Neural crest cell (in vitro differentiated cells): Measurements from ENCODE around the gene EHBP1. TPM values are rescaled to one million over a fixed set of nuclear protein-coding genes. Genes with fewer than 3 reads are reported as not detected.

ENCODE experiments used
- DNase-seq: peaks from one replicate; pipeline ENCODE4 v3.0.0; 2021; ENCODE audit warnings: low read depth, mixed read lengths, low spot score
- H3K27ac Mint-ChIP-seq: one replicate; pipeline ENCODE4 v1.8.0; 2021; ENCODE audit warnings: mild to moderate bottlenecking, mixed read lengths; ENCODE audit not compliant: unreplicated experiment
- H3K27me3 Mint-ChIP-seq: 2 replicates; pipeline ENCODE4 v1.8.0; 2021; ENCODE audit warnings: low read depth, mild to moderate bottlenecking, mixed read lengths
- H3K36me3 Mint-ChIP-seq: 2 replicates; pipeline ENCODE4 v1.8.0; 2021; ENCODE audit warnings: low read depth, mild to moderate bottlenecking, mixed read lengths
- H3K4me1 Mint-ChIP-seq: 2 replicates; pipeline ENCODE4 v1.8.0; 2021; ENCODE audit warnings: mixed read lengths
- H3K4me3 Mint-ChIP-seq: one replicate; pipeline ENCODE4 v1.8.0; 2021; ENCODE audit warnings: mild to moderate bottlenecking, mixed read lengths
- H3K9me3 Mint-ChIP-seq: 2 replicates; pipeline ENCODE4 v1.8.0; 2021; ENCODE audit warnings: mixed read lengths
- total RNA-seq: library from RNA; stranded (reverse); gene quantifications from 2 replicates; pipeline ENCODE4 v1.2.1, GENCODE V29; 2021
- TF ChIP-seq, protein P1 (sequence below): fragments of 200-600 bp; sonication (generic); conservative IDR thresholded peaks from 2 replicates; pipeline ENCODE4 v1.5.0; 2021; ENCODE audit warnings: antibody characterized with exemption, mild to moderate bottlenecking

The EHBP1 gene
- total RNA-seq, 1 donor from 2014 or later: 42.3 TPM

DNA sequence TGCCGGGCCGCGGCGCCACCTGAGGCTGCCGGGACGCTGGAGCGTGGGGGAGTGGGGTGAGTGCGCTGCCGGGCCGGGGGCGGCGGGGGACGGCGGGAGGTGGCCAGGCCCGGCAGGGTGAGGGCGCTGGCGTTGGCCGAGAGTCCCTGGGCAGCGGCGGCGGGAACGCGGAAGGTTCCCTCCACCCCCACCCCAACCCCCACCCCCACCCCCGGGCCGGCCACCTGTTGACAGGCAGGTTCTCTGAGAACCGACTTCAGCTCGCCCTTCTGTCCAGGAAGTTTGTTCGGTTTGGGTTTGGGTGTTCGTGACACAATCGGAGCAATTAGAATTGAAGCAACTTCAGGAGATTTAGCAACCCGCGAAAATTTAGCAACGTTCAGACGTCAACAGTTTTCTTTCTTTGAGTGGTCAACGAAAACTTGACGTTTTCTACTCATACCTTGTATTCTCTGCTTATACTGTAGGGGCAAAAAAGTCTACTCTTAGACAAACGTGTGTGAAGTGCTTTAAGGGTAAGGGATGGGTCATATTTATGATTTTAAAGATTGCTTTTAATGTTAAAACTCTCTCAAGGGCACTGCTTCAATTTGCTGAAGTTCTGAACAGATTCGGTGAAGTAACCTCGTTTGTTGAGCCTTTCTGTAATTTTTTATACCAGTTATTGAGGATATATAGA is 354.4 kb downstream of the EHBP1 start:
- DNase-seq: no peak
- H3K4me1 Mint-ChIP-seq: peaks cover 40% of the 10 kb centered on the region
- H3K27ac Mint-ChIP-seq: no peak overlapping the region
- TF ChIP-seq, protein P1, sequence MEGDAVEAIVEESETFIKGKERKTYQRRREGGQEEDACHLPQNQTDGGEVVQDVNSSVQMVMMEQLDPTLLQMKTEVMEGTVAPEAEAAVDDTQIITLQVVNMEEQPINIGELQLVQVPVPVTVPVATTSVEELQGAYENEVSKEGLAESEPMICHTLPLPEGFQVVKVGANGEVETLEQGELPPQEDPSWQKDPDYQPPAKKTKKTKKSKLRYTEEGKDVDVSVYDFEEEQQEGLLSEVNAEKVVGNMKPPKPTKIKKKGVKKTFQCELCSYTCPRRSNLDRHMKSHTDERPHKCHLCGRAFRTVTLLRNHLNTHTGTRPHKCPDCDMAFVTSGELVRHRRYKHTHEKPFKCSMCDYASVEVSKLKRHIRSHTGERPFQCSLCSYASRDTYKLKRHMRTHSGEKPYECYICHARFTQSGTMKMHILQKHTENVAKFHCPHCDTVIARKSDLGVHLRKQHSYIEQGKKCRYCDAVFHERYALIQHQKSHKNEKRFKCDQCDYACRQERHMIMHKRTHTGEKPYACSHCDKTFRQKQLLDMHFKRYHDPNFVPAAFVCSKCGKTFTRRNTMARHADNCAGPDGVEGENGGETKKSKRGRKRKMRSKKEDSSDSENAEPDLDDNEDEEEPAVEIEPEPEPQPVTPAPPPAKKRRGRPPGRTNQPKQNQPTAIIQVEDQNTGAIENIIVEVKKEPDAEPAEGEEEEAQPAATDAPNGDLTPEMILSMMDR: no peak
- H3K4me3 Mint-ChIP-seq: peak overlapping the region; percentile 56
- H3K27me3 Mint-ChIP-seq: peaks cover 98% of the 10 kb centered on the region
- H3K36me3 Mint-ChIP-seq: peaks cover 18% of the 10 kb centered on the region
- H3K9me3 Mint-ChIP-seq: no peaks in the 10 kb centered on the region

DNA sequence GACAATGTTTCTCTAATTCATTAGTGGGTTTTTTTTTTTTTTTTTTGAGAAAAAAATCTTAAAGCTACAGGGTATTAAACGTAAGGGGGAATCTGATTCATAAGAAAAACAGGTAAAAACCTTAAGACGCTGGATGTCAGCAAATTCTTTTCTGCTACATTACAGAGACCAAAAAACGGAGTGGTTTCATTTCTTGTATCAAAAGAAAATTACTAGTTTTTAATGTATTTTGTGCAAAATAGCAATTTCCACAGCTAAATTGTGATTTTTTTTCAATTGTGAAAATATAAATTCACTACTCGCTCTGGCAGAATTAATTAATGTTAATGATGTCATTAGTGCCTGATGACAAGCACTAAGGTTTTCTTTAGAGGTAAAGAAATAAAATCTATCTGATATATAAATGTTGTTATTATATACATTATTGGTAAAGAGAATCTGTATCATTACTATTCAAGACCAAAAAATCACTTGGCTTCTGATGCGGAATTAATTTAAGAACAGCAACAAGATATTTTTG is 355.0 kb downstream of the EHBP1 start:
- Mint-ChIP-seq H3K27me3 (peaks cover 97% of the 10 kb centered on the region), H3K27ac (no peak overlapping the region), H3K9me3 (no peaks in the 10 kb centered on the region), H3K4me1 (peaks cover 37% of the 10 kb centered on the region), H3K4me3 (no peak overlapping the region), H3K36me3 (peaks cover 18% of the 10 kb centered on the region)
- TF ChIP-seq, protein P1: no peak
- DNase-seq: no peak

DNA sequence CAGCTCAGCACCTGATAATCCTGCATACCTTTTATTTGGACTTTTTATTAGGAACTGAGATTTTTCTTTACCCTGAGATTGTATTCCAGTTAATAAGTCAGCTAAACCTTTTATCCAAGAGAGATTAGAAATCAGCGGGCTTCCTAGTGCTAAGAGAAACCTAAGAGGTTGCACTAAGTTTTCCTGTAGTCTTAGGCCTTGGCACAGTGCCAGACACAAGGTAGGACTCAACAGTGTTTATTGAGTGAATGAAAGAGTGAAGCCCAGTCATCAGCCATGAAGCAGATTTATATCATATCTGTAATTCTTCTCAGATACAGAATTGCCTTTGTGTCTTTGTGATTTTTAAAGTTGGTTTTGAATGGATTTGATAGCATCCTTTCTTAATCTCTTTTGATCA is 358.7 kb downstream of the EHBP1 start:
- peaks cover 3% of the 10 kb centered on the region for H3K36me3 Mint-ChIP-seq
- TF ChIP-seq, protein P1: no peak
- no peak overlapping the region for H3K27ac Mint-ChIP-seq
- no peak for DNase-seq
- peaks cover 5% of the 10 kb centered on the region for H3K4me1 Mint-ChIP-seq
- peaks cover 93% of the 10 kb centered on the region for H3K27me3 Mint-ChIP-seq
- H3K9me3 Mint-ChIP-seq: no peaks in the 10 kb centered on the region
- H3K4me3 Mint-ChIP-seq: no peak overlapping the region

DNA sequence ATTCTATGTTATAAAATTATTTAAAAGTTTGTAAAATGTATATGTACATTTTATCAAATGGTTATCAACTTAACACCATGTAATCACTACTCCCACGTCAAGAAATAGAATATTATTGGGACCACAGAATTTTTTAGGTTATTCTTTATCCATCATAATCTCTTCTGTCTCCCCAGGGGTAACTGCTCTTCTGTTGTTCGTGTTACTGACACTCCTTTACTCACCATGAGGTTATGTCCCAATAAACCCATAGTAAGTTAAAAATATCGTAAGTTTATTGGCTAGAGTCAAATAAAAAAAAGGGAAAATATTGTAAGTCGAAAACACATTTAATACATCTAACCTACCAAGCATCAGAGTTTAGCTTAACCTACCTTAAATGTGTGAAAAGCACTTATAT is 359.1 kb downstream of the EHBP1 start:
- Mint-ChIP-seq H3K27ac (no peak overlapping the region), H3K9me3 (no peaks in the 10 kb centered on the region), H3K4me3 (no peak overlapping the region), H3K36me3 (peaks cover 3% of the 10 kb centered on the region), H3K4me1 (peaks cover 5% of the 10 kb centered on the region), H3K27me3 (peaks cover 93% of the 10 kb centered on the region)
- TF ChIP-seq, protein P1: no peak
- no peak for DNase-seq

DNA sequence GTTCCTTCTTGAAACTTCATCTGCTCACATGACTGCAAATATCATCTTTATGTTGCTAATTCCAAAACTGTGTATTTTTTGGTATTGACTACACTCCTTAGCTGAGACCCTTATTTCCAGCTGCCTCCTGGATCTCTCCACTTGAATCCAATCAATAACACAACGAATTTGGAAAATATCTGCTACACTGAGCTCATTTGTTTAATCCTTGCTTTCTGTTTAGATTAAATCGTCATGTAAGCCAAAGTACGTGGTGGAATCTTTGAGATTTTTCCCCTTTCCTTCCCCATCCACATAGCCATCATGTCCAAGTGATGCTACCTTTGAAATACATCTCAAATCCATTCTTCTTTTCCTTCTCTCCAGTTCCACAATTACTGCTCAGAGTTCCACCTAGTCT is 360.8 kb downstream of the EHBP1 start:
- H3K4me1 Mint-ChIP-seq: no peaks in the 10 kb centered on the region
- no peak overlapping the region for H3K27ac Mint-ChIP-seq
- peaks cover 79% of the 10 kb centered on the region for H3K27me3 Mint-ChIP-seq
- no peaks in the 10 kb centered on the region for H3K9me3 Mint-ChIP-seq
- TF ChIP-seq, protein P1: no peak
- H3K36me3 Mint-ChIP-seq: no peaks in the 10 kb centered on the region
- no peak overlapping the region for H3K4me3 Mint-ChIP-seq
- DNase-seq: no peak
